H1 (cell line): Measurements from ENCODE around the gene TNFRSF1A. TPM values are rescaled to one million over a fixed set of nuclear protein-coding genes. Genes with fewer than 3 reads are reported as not detected.

ENCODE experiments used
- CTCF ChIA-PET: fragments of 300-600 bp; sonication (Branson Sonifier 250); formaldehyde crosslinking; loops from one replicate; lab custom pipeline; 2021; ENCODE audit not compliant: partially characterized antibody; lab: Charles Lee
- POLR2A ChIA-PET: fragments of 300-600 bp; sonication (Branson Sonifier 250); formaldehyde crosslinking; loops from one replicate; lab custom pipeline; 2021; ENCODE audit warnings: inconsistent platforms; ENCODE audit not compliant: partially characterized antibody; lab: Charles Lee
- DNase-seq, 2 experiments: peaks; one replicate each; pipeline versions ENCODE4 v3.0.0 to v3.0.0-alpha.2; 2010 to 2022; ENCODE audit warnings: low spot score in 2 of 2, low read depth in 1 of 2, mixed read lengths in 1 of 2
- FAIRE-seq: peaks from 2 replicates; lab custom pipeline; 2011; peaks lifted over from hg19 to GRCh38; lab: Jason Lieb, UNC
- H2AFZ ChIP-seq: 2 replicates; pipeline ENCODE4 v1.8.1; 2012; ENCODE audit warnings: low read length, inconsistent platforms
- H2AK5ac ChIP-seq: 2 replicates; pipeline ENCODE4 v1.6.1; 2013; ENCODE audit warnings: low read depth, low read length
- H2BK120ac ChIP-seq: replicated peaks from 2 replicates; pipeline ENCODE3; 2013; ENCODE audit warnings: low read depth, low read length, inconsistent platforms
- H2BK12ac ChIP-seq: 2 replicates; pipeline ENCODE4 v1.6.1; 2013; ENCODE audit warnings: low read depth, low read length
- H2BK15ac ChIP-seq: 2 replicates; pipeline ENCODE4 v1.6.1; 2013; ENCODE audit warnings: low read length
- H2BK20ac ChIP-seq: 2 replicates; pipeline ENCODE4 v1.6.1; 2013; ENCODE audit warnings: low read length
- H2BK5ac ChIP-seq: 2 replicates; pipeline ENCODE4 v1.6.1; 2013; ENCODE audit warnings: low read depth, low read length
- H3K14ac ChIP-seq: 2 replicates; pipeline ENCODE4 v1.6.1; 2013; ENCODE audit warnings: inconsistent platforms; ENCODE audit not compliant: insufficient read length
- H3K18ac ChIP-seq: 2 replicates; pipeline ENCODE4 v1.6.1; 2013; ENCODE audit warnings: low read length; ENCODE audit errors: extremely low read depth
- H3K23ac ChIP-seq: 2 replicates; pipeline ENCODE4 v1.6.1; 2013; ENCODE audit warnings: inconsistent platforms; ENCODE audit not compliant: insufficient read length
- H3K23me2 ChIP-seq: 2 replicates; pipeline ENCODE4 v1.6.1; 2013; ENCODE audit warnings: low read depth, low read length
- H3K27ac ChIP-seq: 2 replicates; pipeline ENCODE4 v1.6.1; 2011; ENCODE audit warnings: low read depth, low read length, inconsistent platforms
- H3K27me3 ChIP-seq, 4 experiments: replicated peaks in 1 of 4; 1 replicate in 1 of 4; 2 replicates in 3 of 4; pipeline versions ENCODE4 v1.6.1 to v1.8.1; 2011 to 2013; ENCODE audit warnings: low read length in 3 of 4, mild to moderate bottlenecking in 3 of 4, inconsistent platforms in 2 of 4, mixed read lengths in 2 of 4, moderate library complexity in 1 of 4; ENCODE audit not compliant: control insufficient read depth in 3 of 4, insufficient read depth in 3 of 4; ENCODE audit errors: extremely low read depth in 1 of 4
- H3K36me3 ChIP-seq, 4 experiments: 2 replicates each; pipeline versions ENCODE4 v1.6.1 to v1.8.1; 2011 to 2013; ENCODE audit warnings: mild to moderate bottlenecking in 4 of 4, low read length in 3 of 4, moderate library complexity in 2 of 4, control low read depth in 1 of 4, inconsistent platforms in 1 of 4; ENCODE audit not compliant: insufficient read depth in 4 of 4, control insufficient read depth in 2 of 4
- H3K4ac ChIP-seq: replicated peaks from 2 replicates; pipeline ENCODE3; 2013; ENCODE audit warnings: low read length, low read depth, mixed read lengths, inconsistent platforms; ENCODE audit not compliant: insufficient read length
- H3K4me1 ChIP-seq, 4 experiments: replicated peaks in 1 of 4; 1 replicate in 1 of 4; 2 replicates in 3 of 4; pipeline versions ENCODE4 v1.6.1 to v1.8.1; 2011 to 2013; ENCODE audit warnings: low read length in 3 of 4, inconsistent platforms in 2 of 4, mixed read lengths in 1 of 4; ENCODE audit not compliant: insufficient read depth in 4 of 4, control insufficient read depth in 3 of 4
- H3K4me2 ChIP-seq, 2 experiments: 2 replicates each; pipeline versions ENCODE4 v1.6.1 to v1.8.1; 2011 to 2013; ENCODE audit warnings: low read depth in 2 of 2, low read length in 2 of 2, control low read depth in 1 of 2, inconsistent platforms in 1 of 2, mild to moderate bottlenecking in 1 of 2; ENCODE audit not compliant: insufficient read depth in 1 of 2
- H3K4me3 ChIP-seq, 4 experiments: fragments of 200-600, 300-600 bp in 1 of 4; sonication (generic), shearing (Covaris generic), sonication (Bioruptor Twin) in 1 of 4; 2 replicates each; pipeline versions ENCODE4 v1.5.1 to v1.8.1; 2011 to 2016; ENCODE audit warnings: low read length in 4 of 4, low read depth in 3 of 4, control low read depth in 2 of 4, inconsistent platforms in 2 of 4, mild to moderate bottlenecking in 2 of 4, mixed read lengths in 1 of 4, moderate library complexity in 1 of 4; ENCODE audit not compliant: insufficient read depth in 2 of 4; ENCODE audit errors: extremely low read depth in 1 of 4
- H3K56ac ChIP-seq: replicated peaks from 2 replicates; pipeline ENCODE3; 2013; ENCODE audit warnings: low read depth, mild to moderate bottlenecking, mixed read lengths, low read length, inconsistent platforms; ENCODE audit not compliant: insufficient read length
- H3K79me1 ChIP-seq: 2 replicates; pipeline ENCODE4 v1.6.1; 2013; ENCODE audit warnings: low read depth, low read length, control low read depth
- H3K79me2 ChIP-seq, 2 experiments: 2 replicates each; pipeline versions ENCODE4 v1.6.1 to v1.8.1; 2012 to 2013; ENCODE audit warnings: low read length in 2 of 2, mild to moderate bottlenecking in 2 of 2, inconsistent platforms in 1 of 2; ENCODE audit not compliant: insufficient read depth in 2 of 2, control insufficient read depth in 1 of 2
- H3K9ac ChIP-seq, 4 experiments: replicated peaks in 1 of 4; 1 replicate in 1 of 4; 2 replicates in 3 of 4; pipeline versions ENCODE4 v1.6.1 to v1.8.1; 2011 to 2013; ENCODE audit warnings: low read depth in 3 of 4, low read length in 3 of 4, control low read depth in 2 of 4, mild to moderate bottlenecking in 2 of 4, moderate library complexity in 2 of 4, inconsistent platforms in 1 of 4; ENCODE audit errors: extremely low read depth in 1 of 4
- H3K9me3 ChIP-seq, 2 experiments: 2 replicates each; pipeline versions ENCODE4 v1.6.1 to v1.8.1; 2012 to 2013; ENCODE audit warnings: mild to moderate bottlenecking in 2 of 2, moderate library complexity in 2 of 2, control low read depth in 1 of 2, inconsistent platforms in 1 of 2, low read depth in 1 of 2, low read length in 1 of 2, mixed read lengths in 1 of 2; ENCODE audit not compliant: insufficient read depth in 2 of 2
- H4K20me1 ChIP-seq, 2 experiments: replicated peaks in 1 of 2; 2 replicates each; pipeline versions ENCODE3 to v1.8.1; 2011 to 2013; ENCODE audit warnings: inconsistent platforms in 2 of 2, low read length in 2 of 2, mild to moderate bottlenecking in 1 of 2; ENCODE audit not compliant: insufficient read depth in 2 of 2, control insufficient read depth in 1 of 2
- H4K5ac ChIP-seq: 2 replicates; pipeline ENCODE4 v1.6.1; 2013; ENCODE audit warnings: low read length, low read depth, mixed read lengths, inconsistent platforms; ENCODE audit not compliant: insufficient read length
- H4K8ac ChIP-seq: 2 replicates; pipeline ENCODE4 v1.8.0; 2013; ENCODE audit warnings: mild to moderate bottlenecking, moderate library complexity, low read length, inconsistent platforms; ENCODE audit not compliant: insufficient read depth; ENCODE audit errors: extremely low read depth
- H4K91ac ChIP-seq: replicated peaks from 2 replicates; pipeline ENCODE3; 2013; ENCODE audit warnings: low read length, mixed read lengths, inconsistent platforms; ENCODE audit not compliant: insufficient read length
- ASH2L ChIP-seq: fragments of 200-600, 300-600 bp; sonication (generic); IDR thresholded peaks from one replicate; pipeline ENCODE4 v1.7.1; 2017; ENCODE audit warnings: low read length
- CBX5 ChIP-seq: fragments of 300-800, 300-1000 bp; sonication (generic); IDR thresholded peaks from 2 replicates; pipeline ENCODE4 v1.7.1; 2016; ENCODE audit warnings: antibody characterized with exemption, low read length, low read depth
- CREB1 ChIP-seq: IDR thresholded peaks from 2 replicates; pipeline ENCODE4 v1.6.1; 2012; ENCODE audit warnings: inconsistent platforms
- CTBP2 ChIP-seq: IDR thresholded peaks from 2 replicates; pipeline ENCODE4 v1.7.0; 2011; ENCODE audit warnings: borderline replicate concordance, mild to moderate bottlenecking, moderate library complexity, mixed read lengths, low read length; ENCODE audit not compliant: insufficient read depth, insufficient read length
- KDM4A ChIP-seq: IDR thresholded peaks from one replicate; pipeline ENCODE4 v1.7.1; 2012; ENCODE audit warnings: low read depth, mild to moderate bottlenecking, moderate library complexity, low read length, inconsistent platforms; ENCODE audit not compliant: severe bottlenecking
- NRF1 ChIP-seq: IDR thresholded peaks from 2 replicates; pipeline ENCODE4 v1.6.1; 2011; ENCODE audit warnings: mild to moderate bottlenecking, low read depth, low read length, improper control_type of control experiment
- RBBP5 ChIP-seq: IDR thresholded peaks from 2 replicates; pipeline ENCODE4 v1.7.1; 2012; ENCODE audit warnings: low read depth, mild to moderate bottlenecking, inconsistent platforms, low read length, moderate library complexity, borderline replicate concordance
- SRF ChIP-seq: IDR thresholded peaks from 2 replicates; pipeline ENCODE4 v1.6.1; 2011; ENCODE audit warnings: mild to moderate bottlenecking, low read depth, low read length, moderate library complexity
- SUZ12 ChIP-seq: fragments of 200-600 bp; sonication (generic); IDR thresholded peaks from 2 replicates; pipeline ENCODE4 v1.6.1; 2012; ENCODE audit warnings: mild to moderate bottlenecking, inconsistent platforms, low read length, moderate library complexity, mixed read lengths
- WGBS, 2 experiments: shearing (Covaris generic) in 1 of 2; methylation state at CpG; one replicate each; pipeline versions ENCODE4 v1.1.6 to v1.1.7; 2013 to 2015; ENCODE audit warnings: low lambda C conversion rate in 2 of 2, mixed read lengths in 2 of 2, inconsistent platforms in 1 of 2, low coverage in 1 of 2, missing lambda C conversion rate in 1 of 2; ENCODE audit not compliant: insufficient replicate concordance in 2 of 2, insufficient coverage in 1 of 2, insufficient read length in 1 of 2; ENCODE audit errors: extremely low coverage in 1 of 2, missing lambda C conversion rate in 1 of 2; 5-methylcytosine and 5-hydroxymethylcytosine counted together
- polyA plus RNA-seq, 7 experiments: library from polyadenylated mRNA; depleted of rRNA in 3 of 7; stranded (reverse) in 5 of 7; unstranded in 2 of 7; fragments of >200 nt in 5 of 7; fragments of 200-250 nt in 2 of 7; gene quantifications; 1 replicate in 5 of 7; 2 replicates in 1 of 7; 4 replicates in 1 of 7; pipeline versions ENCODE4 v1.2.1 to v1.2.3, GENCODE V29; 2011 to 2013; ENCODE audit warnings: missing spikeins in 2 of 7, mixed read lengths in 2 of 7
- total RNA-seq: library from RNA; stranded (reverse); fragmentation: NEBNext Ultra II Directional; extraction: Animal tissue kit (Norgen Biotek cat#: 25700); gene quantifications from 2 replicates; pipeline ENCODE4 v1.2.1, GENCODE V29; 2021
- TF ChIP-seq, protein P1 (sequence below): IDR thresholded peaks from 2 replicates; pipeline ENCODE4 v1.6.1; 2011; ENCODE audit warnings: low read length, improper control_type of control experiment
- TF ChIP-seq, protein P2 (sequence below): IDR thresholded peaks from 2 replicates; pipeline ENCODE4 v1.6.1; 2012; ENCODE audit warnings: inconsistent platforms

TNFRSF1A gene
- total and polyA plus RNA-seq, 2 of the 8 experiments (the other 6 are each of a cell fraction or from before 2014, with no cell fraction given): 28.7 to 42.1 TPM

DNA sequence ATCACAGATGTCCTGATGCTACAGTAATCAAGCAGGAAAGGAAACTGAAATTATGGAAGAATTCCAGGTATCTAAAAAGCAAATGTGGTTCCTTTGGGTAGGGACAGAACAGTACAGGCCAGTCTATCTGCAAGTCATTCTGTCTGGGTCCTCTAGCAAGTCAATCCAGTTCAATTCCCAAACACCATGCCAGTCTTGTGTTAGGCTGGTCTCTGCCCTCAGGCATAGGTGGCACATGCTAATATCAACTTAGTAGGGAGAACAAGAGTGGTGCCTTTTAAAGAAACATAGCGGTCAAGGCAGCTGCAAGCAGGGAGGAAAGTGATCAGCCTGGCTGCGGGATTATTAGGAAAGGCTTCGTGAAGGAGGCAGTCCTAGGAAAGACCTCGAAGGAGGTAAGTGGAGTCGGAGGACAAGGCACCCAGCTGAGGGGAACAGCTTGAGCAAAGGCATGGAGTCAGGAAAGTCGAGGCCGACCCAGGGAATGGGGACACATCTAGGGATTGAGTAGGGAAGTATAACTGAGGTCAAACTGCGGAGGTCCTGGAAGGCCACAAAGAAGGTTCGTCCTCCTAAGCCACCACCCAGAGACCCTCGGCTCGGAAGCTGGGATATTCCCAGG, 35.2 kb downstream of the TNFRSF1A start:
- H3K27ac ChIP-seq: no peak overlapping the region
- H4K8ac ChIP-seq: no peak overlapping the region; the same call in 1 of the 2 replicates
- H3K14ac ChIP-seq: no peak overlapping the region
- no peaks in the 10 kb centered on the region for H4K20me1 ChIP-seq
- ChIA-PET CTCF (interaction anchor here (0.8 to 3.4 kb wide), 9 partner anchors 9 to 229 kb away, joined by 3 to 14 read pairs (median 4); no protein-coding TSS in a partner anchor), POLR2A (interaction anchor here (0.9 to 1.2 kb wide), 3 partner anchors 16 to 186 kb away, joined by 3 to 4 read pairs (median 3); partner anchors contain the start of gene MRPL51)
- no peak overlapping the region for H3K56ac ChIP-seq
- peaks cover 0 to 11% (median 8%) of the 10 kb centered on the region in 4 experiments; a peak in 5 of 7 replicates for H3K4me1 ChIP-seq
- H4K91ac ChIP-seq: no peak overlapping the region
- no peak overlapping the region for H3K4me3 ChIP-seq
- H3K4ac ChIP-seq: no peak overlapping the region
- H3K4me2 ChIP-seq: no peak overlapping the region
- DNase-seq (no peak), FAIRE-seq (no peak)
- H2BK15ac ChIP-seq: no peak overlapping the region
- no peaks in the 10 kb centered on the region for H3K79me2 ChIP-seq
- no peak overlapping the region for H3K18ac ChIP-seq
- no peaks in the 10 kb centered on the region for H3K79me1 ChIP-seq
- H3K27me3 ChIP-seq: peaks cover 0 to 4% (median 2%) of the 10 kb centered on the region in 4 experiments; a peak in 4 of 7 replicates
- H2BK120ac ChIP-seq: no peak overlapping the region
- H3K9me3 ChIP-seq: no peaks in the 10 kb centered on the region
- peak overlapping the region; percentile 68; the same call in 1 of the 2 replicates for H2BK12ac ChIP-seq
- 0 out of 2 replicates have a peak overlapping the region, but pooled peaks have one; percentile 24 for H2BK5ac ChIP-seq
- WGBS, 2 experiments: 92% methylated on average over 11 of the region's 11 CpGs; no CpG with 5 or more reads in 1 of the 2 experiments
- no peak overlapping the region for H2AK5ac ChIP-seq
- peak overlapping the region; percentile 73; the same call in 1 of the 2 replicates for H2BK20ac ChIP-seq
- no peaks in the 10 kb centered on the region for H3K36me3 ChIP-seq
- H2AFZ ChIP-seq: no peak overlapping the region
- H4K5ac ChIP-seq: no peak overlapping the region
- H3K9ac ChIP-seq: no peak overlapping the region
- no peak overlapping the region for H3K23ac ChIP-seq
- H3K23me2 ChIP-seq: peaks cover 6% of the 10 kb centered on the region; the same call in 1 of the 2 replicates
- no peak for TF ChIP-seq RBBP5
- TF ChIP-seq NRF1: no peak
- no peak for TF ChIP-seq KDM4A
- no peak for TF ChIP-seq CTBP2
- no peak for TF ChIP-seq SRF
- no peak for TF ChIP-seq CBX5
- TF ChIP-seq SUZ12: no peak
- TF ChIP-seq CREB1: no peak
- TF ChIP-seq, protein P1, sequence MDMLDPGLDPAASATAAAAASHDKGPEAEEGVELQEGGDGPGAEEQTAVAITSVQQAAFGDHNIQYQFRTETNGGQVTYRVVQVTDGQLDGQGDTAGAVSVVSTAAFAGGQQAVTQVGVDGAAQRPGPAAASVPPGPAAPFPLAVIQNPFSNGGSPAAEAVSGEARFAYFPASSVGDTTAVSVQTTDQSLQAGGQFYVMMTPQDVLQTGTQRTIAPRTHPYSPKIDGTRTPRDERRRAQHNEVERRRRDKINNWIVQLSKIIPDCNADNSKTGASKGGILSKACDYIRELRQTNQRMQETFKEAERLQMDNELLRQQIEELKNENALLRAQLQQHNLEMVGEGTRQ: no peak
- TF ChIP-seq, protein P2, sequence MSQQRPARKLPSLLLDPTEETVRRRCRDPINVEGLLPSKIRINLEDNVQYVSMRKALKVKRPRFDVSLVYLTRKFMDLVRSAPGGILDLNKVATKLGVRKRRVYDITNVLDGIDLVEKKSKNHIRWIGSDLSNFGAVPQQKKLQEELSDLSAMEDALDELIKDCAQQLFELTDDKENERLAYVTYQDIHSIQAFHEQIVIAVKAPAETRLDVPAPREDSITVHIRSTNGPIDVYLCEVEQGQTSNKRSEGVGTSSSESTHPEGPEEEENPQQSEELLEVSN: no peak
- no peak for TF ChIP-seq ASH2L
